HG03521 (cell line): Measurements from ENCODE around the gene PPID.
"Not testable (repeated sequence)": the region's sequence is repeated elsewhere in the genome, so short reads cannot be mapped to it uniquely, and the experiment has no call there.

Experiments
- ATAC-seq: cut with Tn5 transposase; IDR thresholded peaks from one replicate; pipeline ENCODE4 v1.9.1; 2021; ENCODE audit warnings: mild to moderate bottlenecking, moderate library complexity; ENCODE audit not compliant: unreplicated experiment

Gene PPID

DNA sequence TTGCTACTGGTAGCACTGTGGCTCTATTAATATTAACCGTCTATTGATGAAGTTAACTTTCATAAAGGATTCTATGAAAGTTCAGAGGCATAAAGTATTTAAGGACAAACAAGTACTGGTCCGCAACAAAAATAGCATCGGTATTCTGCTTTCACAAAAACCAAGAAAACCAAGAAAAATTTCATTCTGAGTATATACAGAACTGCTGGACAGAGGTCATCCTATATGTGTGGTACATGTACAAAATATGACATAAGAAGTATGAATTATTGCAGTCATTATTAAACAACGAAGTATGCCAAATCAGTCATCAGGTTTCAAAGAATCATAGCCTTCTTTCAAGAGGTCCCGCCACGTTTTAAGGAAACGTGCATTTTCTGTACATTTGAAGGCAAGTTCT lies 53.9 kb downstream of the PPID start:
- ATAC-seq: no peak

DNA sequence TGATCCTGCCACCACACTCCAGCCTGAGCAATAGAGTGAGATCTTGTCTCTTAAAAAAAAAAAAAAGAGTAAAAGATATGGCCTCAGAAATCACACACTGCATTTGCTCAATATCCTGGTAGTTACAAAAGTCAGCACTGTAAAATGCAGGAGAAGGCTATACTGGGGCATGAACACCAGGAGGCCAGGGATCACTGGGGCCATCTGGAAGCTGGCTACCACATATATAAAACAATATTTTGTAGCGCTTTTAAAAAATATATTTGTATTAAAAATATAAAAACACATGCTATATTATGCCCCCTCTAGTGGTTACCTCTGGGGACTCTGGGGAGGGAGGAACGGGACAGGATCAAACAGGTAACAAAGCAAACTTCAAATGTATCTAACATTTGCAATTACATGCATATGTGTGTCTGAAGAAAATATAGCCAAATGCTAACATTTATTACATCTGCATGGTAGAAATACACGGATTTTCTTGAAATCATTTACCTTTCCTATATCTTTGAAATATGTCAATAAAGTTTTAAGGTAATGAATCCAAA lies 55.5 kb downstream of the PPID start:
- ATAC-seq: no peak

- ATAC-seq: no peak
Observed at GRCh38 chr4:158666892-158667291, 56.3 kb downstream of the PPID start.

GRCh38 chr4:158664806-158665205 lies 58.4 kb downstream of the PPID start:
- no peak for ATAC-seq

DNA sequence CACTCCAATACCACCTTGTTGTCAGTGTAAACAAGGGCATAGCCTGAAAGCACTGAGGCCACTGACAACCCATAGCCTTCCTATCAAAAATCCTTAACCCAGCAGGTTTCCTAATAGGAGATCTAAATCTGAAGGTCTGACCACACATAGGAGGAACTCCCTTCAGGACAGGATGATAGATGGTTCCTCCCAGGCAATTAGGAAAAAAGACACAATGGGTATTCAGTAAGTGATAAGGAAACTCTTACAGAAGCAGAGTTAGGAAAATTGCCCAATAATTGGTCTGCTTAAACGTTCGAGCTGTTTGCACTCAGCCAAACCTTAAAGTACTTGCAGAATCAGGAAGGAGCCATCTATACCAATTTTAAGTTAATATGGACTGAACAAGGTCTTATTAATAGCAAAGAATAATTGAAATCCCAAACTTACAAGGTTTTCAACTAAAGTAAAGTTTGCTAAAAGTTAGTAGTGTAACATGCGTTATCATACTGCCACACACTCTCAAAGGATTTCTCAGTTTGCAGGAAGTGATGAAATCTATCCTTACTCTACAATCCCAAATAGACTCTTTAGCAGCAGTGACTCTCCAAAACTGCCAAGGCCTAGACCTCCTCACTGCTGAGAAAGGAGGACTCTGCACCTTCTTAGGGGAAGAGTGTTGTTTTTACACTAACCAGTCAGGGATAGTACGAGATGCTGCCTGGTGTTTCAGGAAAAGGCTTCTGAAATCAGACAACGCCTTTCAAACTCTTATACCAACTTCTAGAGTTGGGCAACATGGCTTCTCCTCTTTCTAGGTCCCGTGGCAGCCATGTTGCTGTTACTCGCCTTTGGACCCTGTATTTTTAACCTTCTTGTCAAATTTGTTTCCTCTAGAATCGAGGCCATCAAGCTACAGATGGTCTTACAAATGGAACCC lies 59.2 kb downstream of the PPID start:
- not testable (repeated sequence) for ATAC-seq

DNA sequence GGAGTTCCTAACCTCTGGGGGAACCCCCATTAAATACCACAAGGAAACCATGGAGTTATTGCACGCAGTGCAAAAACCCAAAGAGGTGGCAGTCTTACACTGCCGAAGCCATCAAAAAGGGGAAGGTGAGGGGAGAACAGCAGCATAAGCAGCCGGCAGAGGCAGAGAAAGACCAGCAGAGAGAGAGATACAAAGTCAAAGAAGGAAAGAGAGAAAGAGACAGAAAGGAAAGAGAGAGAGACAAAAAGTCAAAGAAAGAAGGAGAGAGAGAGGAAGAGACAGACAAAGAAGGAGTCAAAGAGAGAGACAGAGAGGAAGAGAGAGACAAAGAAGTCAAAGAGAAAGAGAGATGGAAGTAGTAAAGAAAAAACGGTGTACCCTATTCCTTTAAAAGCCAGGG lies 59.9 kb downstream of the PPID start:
- not testable (repeated sequence) for ATAC-seq
